Esophagus squamous epithelium (tissue), 4 donors: ENCODE measurements around the gene MCOLN1.

Source experiments
- POLR2A ChIP-seq, 4 donors: fragments of 450-650 bp; IDR thresholded peaks; one replicate each; pipeline ENCODE4 v1.6.1; 2017; ENCODE audit warnings: antibody characterized with exemption in 4 of 4, mild to moderate bottlenecking in 4 of 4, moderate library complexity in 3 of 4
- TF ChIP-seq, protein P1 (sequence below), 6 experiments: fragments of 450-650 bp in 4 of 6; fragments of 200-600 bp in 2 of 6; sonication (generic) in 2 of 6; IDR thresholded peaks; one replicate each; pipeline ENCODE4 v1.5.1; 2016 to 2019; ENCODE audit warnings: antibody characterized with exemption in 6 of 6, mild to moderate bottlenecking in 4 of 6, moderate library complexity in 4 of 6

DNA sequence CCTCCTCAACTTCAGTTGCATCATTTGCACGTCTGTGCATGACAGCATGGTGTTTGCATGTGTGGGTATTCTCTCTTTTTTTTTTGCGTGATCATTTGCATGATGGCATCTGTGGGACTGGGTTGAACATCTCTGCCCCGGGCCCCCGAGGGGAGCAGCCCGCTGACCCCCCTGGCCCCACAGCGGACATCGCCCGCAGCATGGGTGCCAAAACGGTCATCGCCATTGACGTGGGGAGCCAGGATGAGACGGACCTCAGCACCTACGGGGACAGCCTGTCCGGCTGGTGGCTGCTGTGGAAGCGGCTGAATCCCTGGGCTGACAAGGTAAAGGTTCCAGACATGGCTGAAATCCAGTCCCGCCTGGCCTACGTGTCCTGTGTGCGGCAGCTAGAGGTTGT lies 36.2 kb downstream of the MCOLN1 start:
- no peak for TF ChIP-seq POLR2A (IDR thresholded peaks at IDR 0.05)
- TF ChIP-seq, protein P1, sequence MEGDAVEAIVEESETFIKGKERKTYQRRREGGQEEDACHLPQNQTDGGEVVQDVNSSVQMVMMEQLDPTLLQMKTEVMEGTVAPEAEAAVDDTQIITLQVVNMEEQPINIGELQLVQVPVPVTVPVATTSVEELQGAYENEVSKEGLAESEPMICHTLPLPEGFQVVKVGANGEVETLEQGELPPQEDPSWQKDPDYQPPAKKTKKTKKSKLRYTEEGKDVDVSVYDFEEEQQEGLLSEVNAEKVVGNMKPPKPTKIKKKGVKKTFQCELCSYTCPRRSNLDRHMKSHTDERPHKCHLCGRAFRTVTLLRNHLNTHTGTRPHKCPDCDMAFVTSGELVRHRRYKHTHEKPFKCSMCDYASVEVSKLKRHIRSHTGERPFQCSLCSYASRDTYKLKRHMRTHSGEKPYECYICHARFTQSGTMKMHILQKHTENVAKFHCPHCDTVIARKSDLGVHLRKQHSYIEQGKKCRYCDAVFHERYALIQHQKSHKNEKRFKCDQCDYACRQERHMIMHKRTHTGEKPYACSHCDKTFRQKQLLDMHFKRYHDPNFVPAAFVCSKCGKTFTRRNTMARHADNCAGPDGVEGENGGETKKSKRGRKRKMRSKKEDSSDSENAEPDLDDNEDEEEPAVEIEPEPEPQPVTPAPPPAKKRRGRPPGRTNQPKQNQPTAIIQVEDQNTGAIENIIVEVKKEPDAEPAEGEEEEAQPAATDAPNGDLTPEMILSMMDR (IDR thresholded peaks at IDR 0.05) = no peak
